T47D (cell line): Measurements from ENCODE around the gene BCOR.

Experiments used
- DNase-seq, 2 experiments: peaks; one replicate each; pipeline versions ENCODE4 v3.0.0 to v3.0.0-alpha.2; 2011 to 2012; ENCODE audit warnings: low read depth in 1 of 2, low spot score in 1 of 2
- JUND ChIP-seq: IDR thresholded peaks from 2 replicates; pipeline ENCODE4 v1.6.1; 2012; ENCODE audit warnings: low read depth
- in situ Hi-C: cut with HindIII; loops from 2 replicates; pipeline ENCODE4 v1.10.0; 2016; ENCODE audit warnings: low sequenced_read_pairs, low pct_unique_long_range_greater_than_20kb

Gene BCOR

GRCh38 chrX:40131654-40132337, 34.0 kb upstream of the BCOR start:
- in situ Hi-C loops: no loop called here
- TF ChIP-seq JUND: no peak
- DNase-seq: no peak

DNA sequence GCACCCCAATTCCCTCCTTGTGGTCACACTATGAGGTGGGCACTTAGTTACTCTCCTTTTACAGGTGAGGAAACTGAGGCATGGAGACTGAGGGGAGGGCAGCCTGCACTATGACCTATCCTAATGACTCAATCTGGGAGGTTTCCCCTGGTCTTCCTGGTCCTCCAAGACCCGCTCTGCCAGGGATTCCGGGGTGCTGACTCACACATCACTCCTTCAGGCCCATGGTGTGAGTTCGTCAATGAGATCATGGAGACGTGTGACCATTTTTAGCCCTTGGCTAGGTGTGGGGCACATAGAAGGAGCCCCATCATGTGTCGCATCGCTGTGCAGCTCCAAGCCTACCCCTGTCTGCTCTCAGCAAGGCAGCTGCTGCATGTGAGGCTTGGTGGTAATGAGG, 32.4 kb upstream of the BCOR start:
- DNase-seq: no peak
- in situ Hi-C loops: no loop called here
- no peak for TF ChIP-seq JUND

- in situ Hi-C loops: no loop called here
- DNase-seq: no peak
- no peak for TF ChIP-seq JUND
These were observed 29.3 kb upstream of the BCOR start for GRCh38 chrX:40127052-40127451.

DNA sequence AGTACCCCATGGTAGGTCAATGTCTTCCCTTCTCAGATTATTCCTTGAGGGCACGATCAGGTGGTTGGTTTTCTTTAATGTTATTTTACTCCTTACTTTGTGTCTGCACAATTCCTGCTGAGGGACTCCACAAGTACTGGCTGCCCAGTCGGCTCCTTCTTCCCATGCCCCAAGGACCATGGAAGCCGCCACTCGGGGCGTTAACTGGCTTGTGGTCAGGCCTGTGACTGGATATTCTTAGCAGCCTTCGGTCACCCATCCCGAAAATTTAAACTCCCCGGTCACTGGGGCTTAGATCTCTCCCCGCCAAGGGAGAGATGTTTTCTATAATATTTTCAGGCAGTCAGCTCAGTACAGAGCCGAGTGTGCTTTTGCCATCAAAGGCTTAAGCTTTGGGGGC, 24.7 kb upstream of the BCOR start:
- no peak for TF ChIP-seq JUND
- in situ Hi-C loops: no loop called here

DNA sequence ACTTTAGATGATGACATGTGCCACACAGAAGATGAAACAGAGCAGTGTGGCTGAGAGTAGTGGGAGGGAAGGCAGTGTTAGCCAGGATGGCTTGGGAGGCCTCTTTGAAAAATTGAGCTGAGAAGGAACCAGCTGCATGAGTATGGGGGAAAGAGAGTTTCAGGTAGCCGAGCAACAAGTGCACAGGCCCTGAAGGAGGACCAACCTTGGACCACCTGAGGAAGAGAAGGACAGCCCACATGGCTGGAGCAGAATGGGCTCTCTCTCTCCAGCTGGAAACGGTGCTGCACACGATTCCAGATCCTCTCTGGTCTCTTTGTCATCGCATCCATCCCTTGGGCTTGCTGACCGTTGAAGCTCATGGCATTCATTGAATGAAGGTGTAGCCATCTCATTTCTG, 23.9 kb upstream of the BCOR start:
- in situ Hi-C loops: no loop called here
- no peak for TF ChIP-seq JUND
- DNase-seq: no peak

More for the DNA sequence above, 24.7 kb upstream of the BCOR start:
- DNase-seq: no peak

- TF ChIP-seq JUND: no peak
- DNase-seq: peak in 1 of 2 experiments; percentile 73
- in situ Hi-C loops: no loop called here
These were observed 23.3 kb upstream of the BCOR start for GRCh38 chrX:40120838-40121580.

GRCh38 chrX:40117715-40118285, 20.0 kb upstream of the BCOR start:
- TF ChIP-seq JUND: no peak
- DNase-seq: no peak
- in situ Hi-C loops: no loop called here

GRCh38 chrX:40116925-40117324, 19.2 kb upstream of the BCOR start:
- no peak for DNase-seq
- no peak for TF ChIP-seq JUND
- in situ Hi-C loops: no loop called here

- DNase-seq: no peak
- no peak for TF ChIP-seq JUND
- in situ Hi-C loops: no loop called here
These were observed 15.2 kb upstream of the BCOR start for GRCh38 chrX:40112996-40113395.

GRCh38 chrX:40111868-40112267, 14.1 kb upstream of the BCOR start:
- in situ Hi-C loops: no loop called here
- DNase-seq: no peak
- no peak for TF ChIP-seq JUND

DNA sequence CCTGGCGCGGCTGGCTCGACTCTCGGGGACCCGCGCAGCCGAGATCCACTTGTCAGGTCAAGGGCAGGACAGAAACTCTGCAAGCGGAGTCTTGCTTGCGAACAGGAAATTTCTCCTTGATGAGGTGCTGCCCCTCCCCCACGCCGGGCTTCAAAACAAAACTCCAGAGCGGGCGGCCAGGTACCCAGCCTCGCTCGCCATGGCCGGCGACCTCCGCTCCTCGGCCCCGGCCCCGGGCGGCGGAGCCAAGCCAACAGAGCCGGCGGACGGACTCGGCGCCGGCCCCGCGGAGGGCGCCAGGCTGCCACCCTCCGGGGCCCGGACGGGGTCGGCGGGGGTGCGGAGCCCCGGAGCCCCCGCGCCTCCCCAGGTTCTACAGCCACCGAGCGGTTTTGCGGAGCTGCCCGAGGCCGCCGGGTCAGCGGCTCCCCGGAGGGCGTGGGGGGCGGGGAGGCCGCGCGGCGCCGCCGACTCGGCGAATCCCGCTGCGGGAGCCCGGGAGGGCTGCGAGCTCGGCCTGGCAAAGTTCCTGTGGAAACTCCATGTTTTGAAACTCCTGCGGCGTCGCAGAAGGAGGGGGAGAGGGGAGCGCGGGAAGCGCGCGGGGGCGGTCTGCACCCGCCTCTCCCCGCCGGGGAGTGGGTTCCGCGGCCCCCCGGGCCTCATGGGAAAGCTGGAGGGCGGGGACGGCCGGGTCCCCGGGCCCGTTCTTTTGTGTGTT, 11.7 kb upstream of the BCOR start:
- in situ Hi-C loops: no loop called here
- no peak for TF ChIP-seq JUND
- peak in 1 of 2 experiments; percentile 77 for DNase-seq

GRCh38 chrX:40108959-40109287, 11.2 kb upstream of the BCOR start:
- DNase-seq: peak; percentile 45 to 81
- no peak for TF ChIP-seq JUND
- in situ Hi-C loops: no loop called here

DNA sequence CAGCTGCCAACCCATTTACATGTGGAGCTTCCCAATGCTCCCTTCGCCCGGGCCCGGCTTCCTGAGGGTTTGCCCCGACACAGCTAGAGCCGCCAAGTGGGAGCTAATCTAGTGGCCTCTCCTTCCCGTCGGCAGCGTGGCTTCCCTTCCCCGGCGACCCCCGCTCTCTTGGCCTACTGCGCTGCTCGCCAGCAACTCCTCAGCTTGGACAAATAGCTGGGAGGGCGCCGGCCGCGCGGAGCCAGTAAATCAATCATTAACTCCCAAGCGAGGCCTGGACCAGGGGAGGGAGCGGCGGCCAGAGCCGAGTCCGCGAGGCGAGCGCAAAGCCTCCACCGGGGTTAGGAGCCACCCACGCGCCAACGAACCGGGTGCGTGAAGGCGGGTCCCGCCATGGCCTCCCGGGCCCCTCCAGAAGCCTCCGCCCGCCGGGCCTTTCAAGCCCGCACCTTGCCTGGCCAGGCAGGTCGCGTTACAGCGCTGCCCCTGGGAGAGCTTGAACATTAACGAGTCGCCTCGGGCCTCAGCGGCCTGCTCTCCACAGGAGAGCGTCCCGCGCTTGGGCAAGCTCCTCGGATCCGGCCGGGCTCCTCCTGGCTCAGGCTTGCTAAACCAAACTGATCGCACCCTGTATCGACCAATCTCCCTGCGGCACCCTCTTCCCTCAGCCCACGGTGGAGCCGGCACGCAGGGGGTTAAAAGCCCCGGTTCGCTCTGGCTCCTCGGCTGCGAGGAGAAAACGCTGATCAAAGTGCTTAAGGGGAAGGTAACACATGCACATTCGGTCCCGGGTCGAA, 10.6 kb upstream of the BCOR start:
- peak in 1 of 2 experiments; percentile 62 for DNase-seq
- in situ Hi-C loops: no loop called here
- no peak for TF ChIP-seq JUND
